Peyer's patch (tissue), 4 donors: ENCODE data around the gene DSG4.

Experiments used
- POLR2A ChIP-seq, 2 donors: fragments of 450-650 bp; IDR thresholded peaks; one replicate each; pipeline ENCODE4 v1.5.1; 2017; ENCODE audit warnings: antibody characterized with exemption in 2 of 2, mild to moderate bottlenecking in 2 of 2, moderate library complexity in 2 of 2
- TF ChIP-seq, protein P1 (sequence below), 6 experiments: fragments of 450-650 bp in 4 of 6; fragments of 200-600 bp in 2 of 6; sonication (generic) in 1 of 6; IDR thresholded peaks; one replicate each; pipeline ENCODE4 v1.5.1; 2017 to 2019; ENCODE audit warnings: antibody characterized with exemption in 6 of 6, mild to moderate bottlenecking in 3 of 6, moderate library complexity in 1 of 6

DNA sequence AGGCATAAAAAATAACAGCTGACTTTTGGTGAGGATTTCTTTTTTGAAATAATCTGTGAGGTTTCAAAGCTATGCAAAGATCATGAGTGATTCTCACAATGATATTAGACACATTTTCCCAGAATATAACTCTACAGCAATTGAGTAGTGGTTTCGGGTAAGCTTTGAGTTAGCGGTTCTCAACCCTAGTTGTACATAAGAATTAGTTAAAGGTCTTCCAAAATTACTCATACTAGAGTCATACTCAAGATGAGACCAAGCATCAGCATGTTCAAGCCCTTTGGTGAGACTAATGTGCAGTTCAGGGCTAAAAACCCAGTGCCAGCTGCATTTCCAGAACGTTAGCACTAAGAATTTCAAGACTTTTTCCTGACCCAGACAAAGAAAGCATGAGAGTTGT lies 31.1 kb downstream of the DSG4 start:
- TF ChIP-seq POLR2A (IDR thresholded peaks at IDR 0.05): no peak
- TF ChIP-seq, protein P1, sequence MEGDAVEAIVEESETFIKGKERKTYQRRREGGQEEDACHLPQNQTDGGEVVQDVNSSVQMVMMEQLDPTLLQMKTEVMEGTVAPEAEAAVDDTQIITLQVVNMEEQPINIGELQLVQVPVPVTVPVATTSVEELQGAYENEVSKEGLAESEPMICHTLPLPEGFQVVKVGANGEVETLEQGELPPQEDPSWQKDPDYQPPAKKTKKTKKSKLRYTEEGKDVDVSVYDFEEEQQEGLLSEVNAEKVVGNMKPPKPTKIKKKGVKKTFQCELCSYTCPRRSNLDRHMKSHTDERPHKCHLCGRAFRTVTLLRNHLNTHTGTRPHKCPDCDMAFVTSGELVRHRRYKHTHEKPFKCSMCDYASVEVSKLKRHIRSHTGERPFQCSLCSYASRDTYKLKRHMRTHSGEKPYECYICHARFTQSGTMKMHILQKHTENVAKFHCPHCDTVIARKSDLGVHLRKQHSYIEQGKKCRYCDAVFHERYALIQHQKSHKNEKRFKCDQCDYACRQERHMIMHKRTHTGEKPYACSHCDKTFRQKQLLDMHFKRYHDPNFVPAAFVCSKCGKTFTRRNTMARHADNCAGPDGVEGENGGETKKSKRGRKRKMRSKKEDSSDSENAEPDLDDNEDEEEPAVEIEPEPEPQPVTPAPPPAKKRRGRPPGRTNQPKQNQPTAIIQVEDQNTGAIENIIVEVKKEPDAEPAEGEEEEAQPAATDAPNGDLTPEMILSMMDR (IDR thresholded peaks at IDR 0.05): no peak
